SIG-M5 treated with dmso at 0.1 percent for 504 hours (cell line): ENCODE results near the gene ZNF664.

Experiments used
- DNase-seq: peaks from one replicate; lab custom pipeline; 2025; ENCODE audit not compliant: unreplicated experiment; lab: John Stamatoyannopoulos, UW

Gene ZNF664

GRCh38 chr12:124027753-124028554 lies 54.9 kb downstream of the ZNF664 start:
- DNase-seq: no peak

GRCh38 chr12:124028555-124028925 lies 55.5 kb downstream of the ZNF664 start:
- no peak for DNase-seq

DNA sequence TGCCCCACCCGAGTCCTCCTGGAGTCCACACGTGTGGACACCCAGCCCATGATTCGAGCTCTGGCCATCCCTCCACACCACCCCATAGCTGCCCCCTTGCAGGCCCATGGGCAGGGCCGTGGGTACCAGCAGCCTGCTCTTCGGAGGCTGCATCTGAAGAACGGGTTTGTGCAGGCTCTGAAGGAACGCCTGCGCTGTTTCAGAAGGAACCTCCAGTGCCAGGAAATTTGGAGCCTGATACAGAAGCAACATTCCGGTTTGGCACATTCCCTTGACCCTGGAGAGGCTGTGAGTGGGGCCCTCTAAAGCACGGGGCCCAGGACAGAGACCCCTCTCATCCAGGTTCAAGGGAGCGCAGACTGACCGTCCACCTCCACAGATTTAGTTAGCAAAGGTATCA lies 57.0 kb downstream of the ZNF664 start:
- DNase-seq: no peak

- no peak for DNase-seq
Observed at GRCh38 chr12:124030510-124030909, 57.5 kb downstream of the ZNF664 start.

- DNase-seq: no peak
Observed at GRCh38 chr12:124031058-124031457, 58.0 kb downstream of the ZNF664 start.

- DNase-seq: peak; percentile 64
Observed at GRCh38 chr12:124032265-124032886, 59.4 kb downstream of the ZNF664 start.

GRCh38 chr12:124033859-124034258 lies 60.8 kb downstream of the ZNF664 start:
- DNase-seq: no peak

GRCh38 chr12:124034297-124034696 lies 61.3 kb downstream of the ZNF664 start:
- DNase-seq: no peak

- DNase-seq: peak; percentile 27
Observed at GRCh38 chr12:124035163-124035562, 62.1 kb downstream of the ZNF664 start.

- DNase-seq: no peak
Observed at GRCh38 chr12:124036171-124036598, 63.2 kb downstream of the ZNF664 start.

DNA sequence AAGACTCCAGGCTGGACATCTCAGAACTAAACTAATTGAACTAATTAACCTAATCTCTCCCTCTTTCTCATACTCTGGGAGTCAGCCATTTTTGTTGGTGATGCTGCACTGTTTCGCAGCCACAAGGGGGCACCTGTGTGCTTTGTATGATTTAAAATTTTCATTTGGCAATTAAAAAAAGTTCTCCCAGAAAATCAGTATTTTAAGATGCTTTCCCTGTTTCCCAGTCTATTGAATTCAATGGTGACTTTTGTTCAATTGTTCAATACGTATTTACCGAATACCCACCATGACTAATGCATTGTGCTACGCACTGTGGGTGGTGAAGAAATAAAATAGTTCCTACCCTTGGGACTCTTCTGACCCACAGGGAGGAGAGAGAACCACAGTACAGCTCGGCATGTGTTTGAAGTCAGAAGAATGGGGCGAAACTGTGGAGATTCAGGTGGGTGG lies 63.7 kb downstream of the ZNF664 start:
- peak; percentile 40 for DNase-seq

GRCh38 chr12:124037331-124037730 lies 64.3 kb downstream of the ZNF664 start:
- DNase-seq: no peak

GRCh38 chr12:124039276-124039675 lies 66.3 kb downstream of the ZNF664 start:
- DNase-seq: no peak

- DNase-seq: no peak
Observed at GRCh38 chr12:124040291-124040690, 67.3 kb downstream of the ZNF664 start.

DNA sequence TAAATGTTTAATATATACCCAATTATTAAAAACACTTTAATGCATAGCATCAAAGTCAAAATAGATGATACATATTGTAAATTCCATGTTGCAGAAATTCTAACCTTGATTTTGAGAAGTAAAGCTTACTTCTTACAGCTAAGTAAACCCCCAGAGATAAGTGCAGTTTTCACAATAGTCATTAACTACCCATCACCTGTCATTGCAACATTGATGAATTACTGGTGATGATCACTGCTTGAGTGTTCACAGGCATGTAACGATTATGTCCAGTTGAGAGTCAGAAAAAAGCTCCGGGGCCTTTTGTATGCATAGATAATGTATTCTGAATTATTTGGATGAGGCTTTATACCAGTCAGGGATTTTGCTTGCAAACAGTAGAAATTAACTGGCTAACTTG lies 67.7 kb downstream of the ZNF664 start:
- DNase-seq: no peak

DNA sequence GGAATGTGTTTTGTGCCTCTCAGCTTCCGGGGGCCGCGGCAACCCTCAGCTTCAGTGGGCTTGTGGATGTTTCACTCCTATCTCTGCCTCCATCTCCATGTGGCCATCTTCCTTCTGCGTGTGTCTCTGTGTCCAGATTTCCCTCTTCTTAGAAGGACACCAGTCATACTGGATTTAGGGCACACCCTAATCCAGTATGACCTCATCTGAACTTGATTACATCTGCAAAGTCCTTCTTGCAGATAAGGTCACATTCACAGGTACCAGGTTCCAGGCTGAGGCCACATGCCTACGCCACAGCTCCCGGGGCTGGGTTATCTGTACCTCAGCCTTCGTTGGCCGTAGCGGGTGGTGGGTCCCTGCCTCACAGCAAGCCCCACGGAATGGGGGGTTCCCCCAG lies 68.9 kb downstream of the ZNF664 start:
- DNase-seq: no peak

DNA sequence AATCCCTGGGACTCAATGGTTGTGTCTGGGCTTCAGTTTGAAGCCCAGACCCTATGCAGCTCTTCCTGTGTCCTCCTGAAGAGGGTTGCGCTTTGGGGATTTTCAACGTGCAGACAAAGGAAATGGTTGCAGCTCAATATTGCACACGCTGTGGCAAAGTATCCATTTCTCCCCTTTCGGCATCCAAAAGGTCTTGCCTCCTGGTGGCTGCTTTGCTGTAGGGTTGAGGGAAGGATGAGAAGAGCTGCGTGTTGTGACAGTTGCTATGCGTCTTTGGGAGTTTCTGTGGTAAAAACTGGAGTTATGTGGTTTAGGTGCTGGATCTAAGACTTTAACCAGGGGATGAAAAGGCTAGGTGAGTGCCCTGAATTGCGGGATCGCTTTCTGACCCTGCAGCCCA lies 71.0 kb downstream of the ZNF664 start:
- no peak for DNase-seq

DNA sequence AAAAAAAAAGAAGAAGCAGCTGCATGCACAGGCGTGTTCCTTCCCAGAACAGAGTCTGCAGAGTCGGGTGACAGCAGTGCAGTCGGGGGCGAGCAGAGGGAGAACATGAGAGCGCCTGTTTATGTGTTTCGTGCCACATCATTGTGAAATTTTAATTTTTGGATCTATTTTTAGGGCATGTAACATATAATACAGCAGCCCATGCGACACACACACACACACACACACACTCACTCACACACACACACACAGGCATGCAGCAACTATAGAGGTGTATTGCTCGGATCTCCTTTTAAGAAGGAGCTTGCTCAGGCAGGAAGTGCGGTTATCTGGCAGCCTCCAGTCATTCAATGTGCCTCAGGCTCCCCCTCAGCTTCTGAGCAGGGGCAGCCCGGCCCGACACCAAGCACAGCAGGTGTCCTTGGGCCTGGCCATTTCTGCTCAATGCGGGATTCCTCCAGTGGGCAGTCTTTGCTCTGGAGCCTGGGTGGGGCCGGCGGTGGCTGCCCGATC lies 71.8 kb downstream of the ZNF664 start:
- no peak for DNase-seq

GRCh38 chr12:124045671-124046455 lies 72.8 kb downstream of the ZNF664 start:
- DNase-seq: no peak

DNA sequence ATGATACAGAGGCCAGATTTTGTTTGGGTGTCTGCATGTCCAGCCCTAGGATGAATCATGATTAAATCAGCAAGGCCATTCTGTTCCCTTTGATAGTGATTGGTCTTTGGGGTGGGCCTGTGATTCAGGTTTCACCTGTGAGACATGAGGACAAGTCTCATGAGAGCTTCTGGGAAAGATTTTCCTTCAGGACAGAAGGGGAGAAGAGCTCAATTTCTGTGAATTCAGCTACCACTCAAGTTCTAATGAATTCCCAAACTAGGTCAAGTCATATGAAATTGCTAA lies 73.4 kb downstream of the ZNF664 start:
- DNase-seq: no peak

DNA sequence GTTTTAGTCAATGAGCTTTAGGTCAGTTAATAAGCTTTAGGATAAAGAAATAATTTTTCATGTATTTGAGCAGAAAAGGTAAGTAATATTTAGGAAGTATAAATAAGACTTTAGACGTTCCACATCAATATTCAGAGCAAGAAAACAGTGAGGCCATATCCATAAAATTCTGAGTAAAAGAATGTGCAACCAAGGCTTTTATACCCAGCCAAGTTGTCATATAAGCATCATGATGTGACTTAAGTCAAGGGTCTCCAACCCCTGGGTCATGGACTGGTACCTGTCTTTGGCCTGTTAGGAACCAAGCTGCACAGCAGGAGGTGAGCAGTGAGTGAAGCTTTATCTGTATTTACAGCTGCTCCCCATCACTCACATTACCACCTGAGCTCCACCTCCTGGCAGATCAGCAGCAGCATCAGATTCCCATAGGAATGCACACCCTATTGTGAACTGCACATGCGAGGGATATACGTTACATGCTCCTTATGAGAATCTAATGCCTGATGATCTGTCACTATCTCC lies 74.1 kb downstream of the ZNF664 start:
- DNase-seq: no peak
